Neuron (in vitro differentiated cells): Measurements from ENCODE around the gene BANF2.

ENCODE experiments used
- H2AFZ ChIP-seq: one replicate; pipeline ENCODE4 v1.6.1; 2013; ENCODE audit warnings: low read depth, mild to moderate bottlenecking, inconsistent platforms, low read length, moderate library complexity
- H3K27me3 ChIP-seq: one replicate; pipeline ENCODE4 v1.6.1; 2013; ENCODE audit warnings: low read length; ENCODE audit not compliant: insufficient read depth
- H3K36me3 ChIP-seq: one replicate; pipeline ENCODE4 v1.6.1; 2013; ENCODE audit warnings: low read length; ENCODE audit not compliant: insufficient read depth
- H3K4me1 ChIP-seq: one replicate; pipeline ENCODE4 v1.6.1; 2013; ENCODE audit warnings: low read length; ENCODE audit not compliant: insufficient read depth
- H3K4me3 ChIP-seq: 2 replicates; pipeline ENCODE4 v1.5.1; 2013; ENCODE audit warnings: mild to moderate bottlenecking, low read length, moderate library complexity
- H3K9me3 ChIP-seq: one replicate; pipeline ENCODE4 v1.6.1; 2013; ENCODE audit warnings: low read length

BANF2 gene

DNA sequence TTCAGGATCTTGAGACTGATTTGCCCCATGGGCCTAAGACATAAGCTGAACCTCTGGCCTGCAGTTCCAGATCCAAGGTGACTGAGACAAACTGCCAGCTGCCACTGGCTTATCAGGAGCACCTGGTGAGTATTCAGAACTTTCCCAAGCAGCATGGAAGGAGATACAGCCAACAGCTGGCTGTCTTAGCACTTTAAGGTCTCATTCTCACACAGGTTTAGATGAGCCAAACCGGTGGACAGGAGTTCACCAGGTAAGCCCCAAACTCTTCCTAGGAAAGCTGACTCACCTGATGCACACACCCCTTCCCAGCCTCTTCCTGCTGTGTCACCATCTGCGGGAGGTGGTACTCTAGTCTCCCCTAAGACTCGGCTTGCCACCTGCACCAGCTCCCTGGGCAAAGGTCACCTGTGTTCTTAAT lies at the start of gene BANF2:
Gene BANF2, plus strand, starts transcription at position 36 of the 421 bp plus-strand sequence. CDS start 25,060 bp downstream, outside the sequence.
- Histone ChIP-seq H3K36me3 (no peaks in the 10 kb centered on the region), H3K9me3 (peaks cover 3% of the 10 kb centered on the region), H3K4me1 (no peaks in the 10 kb centered on the region), H2AFZ (no peak within 1 kb of the TSS), H3K4me3 (no peak within 1 kb of the TSS), H3K27me3 (peaks cover 19% of the 10 kb centered on the region)

DNA sequence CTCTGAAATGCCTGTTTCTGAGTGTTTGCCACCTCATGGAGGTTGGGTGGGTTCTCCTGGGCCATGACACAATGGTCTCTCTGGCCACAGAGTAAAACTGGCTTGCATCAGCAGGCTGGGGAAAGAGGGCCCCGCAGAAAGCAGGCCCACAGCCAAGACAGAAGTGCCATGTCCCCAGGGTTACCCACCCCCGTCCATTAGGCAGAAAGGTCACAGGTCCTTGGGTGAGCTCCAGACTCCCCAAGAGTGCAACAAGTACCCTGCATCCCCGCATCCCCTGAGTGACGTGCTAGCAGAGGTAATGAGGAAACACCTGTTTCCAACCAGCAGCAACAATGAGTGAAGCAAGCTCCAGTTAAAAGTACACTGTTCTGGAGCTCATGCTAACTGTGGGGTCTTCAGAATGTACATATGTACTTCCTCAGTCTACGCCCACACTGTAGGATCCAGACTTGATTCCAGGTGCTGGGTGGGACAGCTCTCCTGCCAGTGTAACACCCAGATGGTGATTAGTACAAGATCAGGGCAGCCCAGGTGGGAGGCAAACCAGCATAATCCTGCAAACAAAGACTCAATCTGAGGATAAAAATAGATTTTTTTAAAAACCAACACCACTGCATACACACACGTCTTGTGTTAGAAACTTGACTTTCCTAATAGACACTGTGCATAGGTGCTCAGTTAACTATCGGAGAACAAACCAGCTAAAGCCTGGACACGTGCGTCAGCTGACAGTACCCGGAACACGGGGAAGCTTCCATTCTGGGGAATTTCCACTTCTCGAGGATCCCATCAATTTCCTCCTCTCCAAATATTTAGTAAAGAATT lies 49.3 kb upstream of the BANF2 start:
- no peak overlapping the region for H3K4me3 ChIP-seq
- no peaks in the 10 kb centered on the region for H3K9me3 ChIP-seq
- no peaks in the 10 kb centered on the region for H3K36me3 ChIP-seq
- H3K4me1 ChIP-seq: peaks cover 14% of the 10 kb centered on the region
- no peak overlapping the region for H2AFZ ChIP-seq
- no peaks in the 10 kb centered on the region for H3K27me3 ChIP-seq

DNA sequence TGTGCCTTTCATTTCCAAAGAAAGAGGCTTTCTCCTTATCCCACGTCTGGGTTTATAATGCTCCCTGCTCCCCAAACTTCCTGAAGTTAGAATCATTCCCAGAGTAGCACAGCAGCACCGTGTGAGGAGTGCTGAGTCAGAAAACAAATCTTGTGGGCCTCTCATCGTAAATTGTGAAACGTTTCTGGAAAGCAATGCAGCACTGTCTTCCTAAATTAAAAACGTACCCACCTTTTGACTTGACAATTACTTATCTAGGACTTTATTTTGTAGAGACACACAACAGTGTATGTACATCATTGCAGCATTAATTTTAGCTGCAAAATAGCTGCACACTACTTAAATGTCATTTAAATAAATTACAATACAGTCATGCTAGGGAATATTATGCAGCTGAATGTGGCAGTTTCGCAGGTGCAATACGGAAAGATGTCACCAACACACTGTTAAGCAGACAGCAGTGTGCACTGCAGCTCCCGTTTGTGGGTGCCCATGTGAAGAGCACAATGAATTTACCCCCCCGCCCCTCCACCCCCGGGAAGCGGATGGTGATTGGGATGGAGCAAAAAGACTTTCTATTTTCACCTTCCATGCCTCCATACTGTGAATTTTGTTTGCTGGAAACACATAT lies 48.5 kb upstream of the BANF2 start:
- no peaks in the 10 kb centered on the region for H3K9me3 ChIP-seq
- H3K27me3 ChIP-seq: no peaks in the 10 kb centered on the region
- H2AFZ ChIP-seq: no peak overlapping the region
- H3K36me3 ChIP-seq: no peaks in the 10 kb centered on the region
- peaks cover 14% of the 10 kb centered on the region for H3K4me1 ChIP-seq
- no peak overlapping the region for H3K4me3 ChIP-seq

DNA sequence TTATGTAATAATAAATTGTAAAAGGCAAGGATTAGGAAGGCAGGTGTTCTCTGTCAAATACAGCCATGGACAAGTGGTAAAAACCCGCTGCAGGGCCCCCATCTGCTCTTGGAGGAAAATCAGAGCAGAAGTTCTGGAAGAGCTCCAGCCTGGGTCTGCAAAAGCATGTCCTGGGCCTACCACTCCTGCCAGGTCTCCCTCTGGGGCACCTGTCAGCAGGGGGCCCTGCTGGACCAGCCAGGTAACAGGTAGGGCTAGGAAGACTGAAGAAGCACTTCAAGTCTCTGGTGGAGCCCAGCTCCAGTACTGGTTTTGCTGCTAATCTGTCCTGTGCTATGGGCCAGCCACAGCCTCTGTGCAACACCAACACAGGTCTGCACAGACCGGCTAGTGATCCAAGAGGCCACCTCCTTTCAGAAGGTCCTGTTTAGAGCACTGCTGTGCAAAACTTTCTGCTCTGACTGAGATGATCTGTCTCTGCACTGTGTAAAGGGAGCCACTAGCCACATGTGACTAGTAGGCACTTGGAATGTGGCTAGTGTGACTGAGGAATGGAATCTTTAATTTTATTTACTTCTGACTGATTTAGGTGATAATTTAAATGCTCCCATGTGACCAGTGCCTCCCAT lies 47.9 kb upstream of the BANF2 start:
- Histone ChIP-seq H3K9me3 (no peaks in the 10 kb centered on the region), H3K36me3 (no peaks in the 10 kb centered on the region), H3K4me3 (no peak overlapping the region), H3K27me3 (no peaks in the 10 kb centered on the region), H3K4me1 (peaks cover 14% of the 10 kb centered on the region), H2AFZ (no peak overlapping the region)

DNA sequence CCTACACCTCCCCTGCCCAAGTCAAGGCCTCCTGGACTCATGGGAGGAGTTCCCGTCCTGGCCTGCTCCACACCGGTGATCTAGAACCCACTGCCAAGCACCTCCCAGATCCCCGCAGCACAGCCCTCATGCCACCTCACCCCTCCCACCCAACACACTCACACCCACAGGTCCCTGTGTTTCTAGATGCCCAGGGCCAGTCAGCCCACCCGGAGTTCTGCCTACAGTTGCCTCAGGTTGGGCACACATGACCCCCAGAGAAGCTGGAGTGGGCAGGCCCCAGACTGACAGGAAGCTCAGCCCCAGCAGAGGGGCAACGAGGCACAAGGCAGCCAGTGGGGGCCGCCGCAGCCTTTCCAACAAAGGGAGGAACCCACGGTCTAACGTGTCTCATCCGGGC lies 47.4 kb upstream of the BANF2 start:
- no peaks in the 10 kb centered on the region for H3K9me3 ChIP-seq

DNA sequence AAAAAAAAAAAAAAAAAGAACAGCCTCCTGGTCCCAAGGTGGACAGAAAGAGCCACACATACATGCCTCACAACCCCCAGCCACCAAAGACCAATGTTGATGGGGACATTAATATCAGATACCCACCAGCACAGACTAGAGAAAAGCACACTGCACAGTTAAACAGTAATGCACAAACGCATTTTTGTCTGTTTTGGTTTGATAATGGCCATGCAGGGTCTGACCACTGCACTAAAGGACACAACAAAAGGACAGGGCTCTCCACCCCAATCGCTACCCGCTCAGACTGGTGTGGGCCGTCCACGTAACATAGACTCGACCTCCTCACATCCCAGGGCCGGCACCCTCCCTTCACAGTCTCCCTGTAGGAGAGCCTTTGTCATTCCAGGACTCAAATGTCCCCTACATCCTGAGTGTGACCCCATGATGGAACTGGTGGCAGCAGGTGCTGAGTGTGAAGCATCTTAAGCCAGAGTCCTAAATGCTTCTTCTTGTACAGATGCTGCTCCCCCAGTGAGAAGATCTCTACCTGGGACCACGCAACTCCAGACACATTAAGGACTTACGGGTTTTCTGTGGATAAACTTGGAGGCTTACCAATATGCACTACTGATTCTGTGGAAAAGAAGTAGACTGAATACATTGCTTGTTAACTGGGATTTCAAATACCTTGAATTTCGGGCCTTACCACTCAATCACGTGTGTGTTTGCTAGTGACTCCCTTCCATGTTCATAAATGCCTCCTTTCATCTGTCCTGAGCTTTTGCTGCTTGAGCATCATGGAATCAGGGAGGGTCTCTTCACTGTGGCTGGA lies 45.7 kb upstream of the BANF2 start:
- no peaks in the 10 kb centered on the region for H3K27me3 ChIP-seq
- no peak overlapping the region for H2AFZ ChIP-seq
- H3K4me1 ChIP-seq: peaks cover 3% of the 10 kb centered on the region
- H3K36me3 ChIP-seq: peaks cover 4% of the 10 kb centered on the region
- peaks cover 8% of the 10 kb centered on the region for H3K9me3 ChIP-seq
- H3K4me3 ChIP-seq: no peak overlapping the region

More for the DNA sequence above, 47.4 kb upstream of the BANF2 start:
- H2AFZ ChIP-seq: no peak overlapping the region
- H3K27me3 ChIP-seq: no peaks in the 10 kb centered on the region
- no peaks in the 10 kb centered on the region for H3K36me3 ChIP-seq
- no peak overlapping the region for H3K4me3 ChIP-seq
- peaks cover 14% of the 10 kb centered on the region for H3K4me1 ChIP-seq

DNA sequence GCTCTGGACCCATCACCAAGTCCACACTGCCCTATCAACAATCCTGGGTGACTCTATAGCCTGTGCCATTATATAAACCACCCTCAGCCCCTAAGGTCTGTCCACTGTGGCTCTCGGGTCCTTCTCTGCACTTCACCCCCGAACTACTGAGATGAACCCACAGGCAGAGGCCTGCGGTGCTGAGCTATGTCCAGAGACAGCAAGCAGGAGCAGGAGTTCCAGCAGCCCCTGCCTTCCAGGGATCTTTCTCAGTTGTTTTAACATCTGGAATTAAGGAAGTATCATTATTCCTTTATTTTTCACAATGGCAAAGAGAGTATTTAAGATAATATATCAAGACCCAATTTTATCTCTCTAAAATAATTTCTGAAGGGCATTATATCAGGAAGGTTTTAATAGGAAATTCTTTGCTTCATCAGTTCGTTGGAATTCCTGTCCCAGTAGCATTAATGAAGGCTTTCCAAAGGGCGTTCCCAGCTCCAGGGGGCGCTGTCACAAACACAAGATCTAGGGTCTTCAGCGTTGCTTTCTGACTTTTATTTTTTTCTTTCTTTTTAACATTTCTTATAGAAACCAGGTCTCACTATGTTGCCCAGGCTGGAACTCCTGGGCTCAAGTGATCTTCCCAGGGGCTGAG lies 45.0 kb upstream of the BANF2 start:
- Histone ChIP-seq H3K4me1 (no peaks in the 10 kb centered on the region), H2AFZ (no peak overlapping the region), H3K36me3 (peaks cover 4% of the 10 kb centered on the region), H3K27me3 (no peaks in the 10 kb centered on the region), H3K9me3 (peaks cover 8% of the 10 kb centered on the region), H3K4me3 (no peak overlapping the region)

DNA sequence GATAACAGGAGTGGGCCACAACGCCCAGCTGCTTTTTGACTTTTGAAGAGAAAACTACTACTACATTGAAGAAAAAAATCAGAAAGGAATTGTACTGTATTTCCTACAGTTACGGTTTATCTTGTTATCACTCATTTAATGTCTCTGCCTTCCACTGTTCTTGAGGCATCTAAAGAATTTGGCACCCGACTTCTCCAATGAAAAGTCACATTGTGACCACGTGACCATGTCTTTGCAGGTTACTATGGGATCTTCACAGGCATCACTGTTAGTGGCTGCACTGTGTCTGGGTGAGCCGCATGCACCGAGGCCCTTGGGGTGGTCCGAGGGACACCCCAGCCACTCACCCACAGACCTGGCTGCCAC lies 44.5 kb upstream of the BANF2 start:
- Histone ChIP-seq H3K27me3 (no peaks in the 10 kb centered on the region), H2AFZ (no peak overlapping the region), H3K4me1 (no peaks in the 10 kb centered on the region), H3K9me3 (peaks cover 8% of the 10 kb centered on the region), H3K36me3 (peaks cover 4% of the 10 kb centered on the region), H3K4me3 (no peak overlapping the region)

DNA sequence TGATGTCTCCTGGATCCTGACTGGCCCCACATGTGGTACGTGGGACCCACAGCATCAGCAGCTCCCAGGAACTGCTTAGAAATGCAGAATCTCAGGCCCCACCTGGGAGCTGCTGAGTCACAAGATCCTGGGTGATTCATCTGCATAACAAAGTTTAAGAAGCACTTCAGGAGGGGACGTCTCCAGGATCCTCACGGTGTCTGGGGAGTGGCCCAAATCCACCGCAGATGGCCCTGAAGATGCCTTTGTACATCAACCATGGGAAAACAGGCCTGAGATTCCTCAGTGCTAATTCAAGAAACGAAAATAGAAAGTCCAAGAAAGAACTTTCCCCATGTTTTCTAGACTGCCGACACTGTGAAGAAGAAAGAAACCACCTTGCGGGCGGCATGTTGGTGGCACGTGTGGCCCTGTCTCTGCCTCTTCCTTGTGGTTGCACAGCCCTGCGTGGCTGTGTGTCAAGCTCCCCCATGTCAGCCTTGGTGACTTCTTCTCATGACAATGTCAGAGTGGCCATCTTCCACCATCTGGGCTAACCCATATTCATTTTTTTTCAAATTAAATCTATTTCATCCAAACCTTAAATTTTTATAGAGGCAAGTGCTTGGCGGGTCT lies 43.8 kb upstream of the BANF2 start:
- Histone ChIP-seq H3K36me3 (peaks cover 4% of the 10 kb centered on the region), H3K4me1 (no peaks in the 10 kb centered on the region), H3K4me3 (no peak overlapping the region), H3K27me3 (no peaks in the 10 kb centered on the region), H3K9me3 (peaks cover 8% of the 10 kb centered on the region), H2AFZ (no peak overlapping the region)

DNA sequence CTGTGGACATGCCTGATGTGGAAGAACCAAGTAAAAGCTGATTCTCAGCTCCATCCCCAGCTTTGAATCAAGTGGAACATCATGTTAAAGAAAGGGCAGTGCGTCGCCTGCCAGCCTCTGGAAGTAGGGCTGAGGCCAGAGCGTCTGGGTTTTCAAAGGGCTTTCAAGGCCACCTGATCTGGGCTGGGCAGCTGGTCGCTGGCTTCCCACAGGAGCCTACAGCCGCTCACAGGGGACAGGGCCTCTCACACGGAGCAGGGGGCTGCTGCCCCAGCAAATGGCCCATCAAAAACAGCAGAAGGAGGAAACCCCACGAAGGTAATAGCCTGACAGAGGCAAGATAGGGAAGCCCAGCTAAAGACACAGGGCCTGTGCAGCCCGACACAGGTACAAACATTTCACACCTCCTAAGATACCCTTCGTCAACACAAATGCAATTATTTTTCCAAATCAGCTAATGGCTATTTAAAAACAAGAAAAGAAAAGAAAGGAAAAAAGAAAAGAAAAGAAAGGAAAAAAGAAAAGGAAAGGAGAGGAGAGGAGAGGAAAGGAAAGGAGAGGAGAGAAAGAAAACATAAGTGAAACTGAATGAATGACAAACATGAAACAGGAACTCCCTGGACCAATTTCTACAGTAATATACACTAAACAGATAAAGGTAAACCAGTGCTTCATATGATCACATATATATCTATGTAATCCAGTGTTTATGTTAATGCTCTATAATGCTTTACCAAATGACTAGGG lies 42.5 kb upstream of the BANF2 start:
- H3K9me3 ChIP-seq: peaks cover 8% of the 10 kb centered on the region
- no peaks in the 10 kb centered on the region for H3K4me1 ChIP-seq
- peaks cover 4% of the 10 kb centered on the region for H3K36me3 ChIP-seq
- H3K27me3 ChIP-seq: no peaks in the 10 kb centered on the region
- no peak overlapping the region for H2AFZ ChIP-seq
- no peak overlapping the region for H3K4me3 ChIP-seq

DNA sequence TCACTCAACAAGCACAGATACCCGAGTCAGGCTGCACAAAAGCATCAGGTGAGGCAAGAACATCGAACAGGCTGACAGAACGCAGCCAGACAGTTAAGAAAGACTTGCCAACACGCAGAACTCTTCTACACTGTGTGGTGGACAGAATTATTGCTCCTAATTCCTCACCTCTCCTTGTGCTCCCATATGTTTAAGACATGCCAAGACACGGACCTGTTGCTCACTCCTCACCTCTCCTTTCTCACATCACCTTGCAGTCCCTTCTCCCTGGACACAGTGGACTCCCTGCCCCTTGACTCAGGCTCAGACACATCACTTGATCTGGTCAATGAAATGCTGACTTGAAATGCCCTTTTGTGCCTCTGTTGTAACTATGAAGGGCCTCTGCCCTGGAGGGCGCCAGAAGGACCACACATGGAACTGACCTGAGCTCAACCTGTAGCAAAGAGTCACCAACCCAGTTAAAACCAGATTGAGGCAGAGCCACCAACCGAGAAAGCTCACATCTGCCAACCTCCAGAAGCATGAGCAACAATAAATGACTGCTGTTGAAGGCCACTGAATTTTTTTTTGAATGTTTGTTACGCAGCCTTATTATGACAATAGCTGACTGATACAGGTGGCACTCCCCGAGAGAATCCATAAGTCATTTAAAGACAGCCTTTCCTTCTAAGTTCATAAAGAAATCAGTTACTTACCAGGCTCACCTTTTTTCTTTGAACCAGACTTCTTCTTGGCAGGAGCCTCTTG lies 41.7 kb upstream of the BANF2 start:
- H2AFZ ChIP-seq: no peak overlapping the region
- peaks cover 8% of the 10 kb centered on the region for H3K9me3 ChIP-seq
- H3K4me3 ChIP-seq: no peak overlapping the region
- no peaks in the 10 kb centered on the region for H3K27me3 ChIP-seq
- H3K4me1 ChIP-seq: no peaks in the 10 kb centered on the region
- H3K36me3 ChIP-seq: peaks cover 4% of the 10 kb centered on the region
